Measurements from ENCODE around the gene PRSS53. TPM values are rescaled to one million over a fixed set of nuclear protein-coding genes. Genes with fewer than 3 reads are reported as not detected.
A peak's percentile ranks its signal among the peaks of the same experiment; 100 is the strongest.

PRSS53 gene
- total RNA-seq, 1 experiment from 2014 or later = 2.8 TPM

DNA sequence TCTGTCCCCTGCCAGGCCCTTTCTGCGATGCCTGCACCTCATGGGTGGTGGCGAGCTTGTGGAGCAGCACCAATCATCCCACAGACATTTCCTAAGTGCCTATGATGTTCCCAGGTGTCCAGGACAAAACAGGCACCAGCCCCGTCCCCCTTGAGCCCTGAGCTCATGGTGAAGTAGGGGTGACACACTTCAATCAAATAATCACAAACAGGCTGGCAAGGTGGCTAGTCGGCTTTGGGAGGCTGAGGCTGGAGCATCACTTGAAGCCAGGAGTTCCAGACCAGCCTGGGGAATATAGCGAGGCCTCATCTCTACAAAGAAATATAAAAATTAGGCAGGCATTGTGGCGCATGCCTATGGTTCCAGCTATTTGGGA, 47.5 kb upstream of the PRSS53 start:
- no peak overlapping the region for H4K8ac ChIP-seq (replicated peaks; ENCODE audit: insufficient read length, low read depth, low read length)
- H4K20me1 ChIP-seq (ENCODE audit: control insufficient read depth, insufficient read depth, insufficient read length) = no peaks in the 10 kb centered on the region
- H3K23ac ChIP-seq (ENCODE audit: insufficient read length, low read depth, low read length) = no peak overlapping the region
- H4K5ac ChIP-seq (ENCODE audit: insufficient read length, low read depth, low read length) = no peak overlapping the region
- H3K56ac ChIP-seq (ENCODE audit: insufficient read length, low read depth, low read length) = no peak overlapping the region
- H3K23me2 ChIP-seq (ENCODE audit: insufficient read length, low read depth, low read length, poor library complexity, severe bottlenecking) = peaks cover 5% of the 10 kb centered on the region
- TF ChIP-seq, protein P1, sequence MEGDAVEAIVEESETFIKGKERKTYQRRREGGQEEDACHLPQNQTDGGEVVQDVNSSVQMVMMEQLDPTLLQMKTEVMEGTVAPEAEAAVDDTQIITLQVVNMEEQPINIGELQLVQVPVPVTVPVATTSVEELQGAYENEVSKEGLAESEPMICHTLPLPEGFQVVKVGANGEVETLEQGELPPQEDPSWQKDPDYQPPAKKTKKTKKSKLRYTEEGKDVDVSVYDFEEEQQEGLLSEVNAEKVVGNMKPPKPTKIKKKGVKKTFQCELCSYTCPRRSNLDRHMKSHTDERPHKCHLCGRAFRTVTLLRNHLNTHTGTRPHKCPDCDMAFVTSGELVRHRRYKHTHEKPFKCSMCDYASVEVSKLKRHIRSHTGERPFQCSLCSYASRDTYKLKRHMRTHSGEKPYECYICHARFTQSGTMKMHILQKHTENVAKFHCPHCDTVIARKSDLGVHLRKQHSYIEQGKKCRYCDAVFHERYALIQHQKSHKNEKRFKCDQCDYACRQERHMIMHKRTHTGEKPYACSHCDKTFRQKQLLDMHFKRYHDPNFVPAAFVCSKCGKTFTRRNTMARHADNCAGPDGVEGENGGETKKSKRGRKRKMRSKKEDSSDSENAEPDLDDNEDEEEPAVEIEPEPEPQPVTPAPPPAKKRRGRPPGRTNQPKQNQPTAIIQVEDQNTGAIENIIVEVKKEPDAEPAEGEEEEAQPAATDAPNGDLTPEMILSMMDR (conservative IDR thresholded peaks at IDR 0.05) = no peak
- no peaks in the 10 kb centered on the region for H3K27me3 ChIP-seq (ENCODE audit: insufficient read depth, low read length)
- Mint-ChIP-seq H3K4me3 (peak overlapping the region; percentile 81 to 92), H3K9me3 (no peaks in the 10 kb centered on the region; a peak in 1 of 5 replicates), H3K4me1 (peaks cover 52 to 65% of the 10 kb centered on the region in 2 experiments), H3K27me3 (ENCODE audit: low read depth) (no peaks in the 10 kb centered on the region), H3K36me3 (ENCODE audit: insufficient read depth in 1 of 3, low read depth in 3 of 3) (peaks cover 21 to 26% (median 24%) of the 10 kb centered on the region in 3 experiments), H3K27ac (no peak overlapping the region)
- H3K9ac ChIP-seq (ENCODE audit: extremely low read depth, insufficient read length, low read length) = no peak overlapping the region
- no peak overlapping the region for H3K14ac ChIP-seq (ENCODE audit: insufficient read depth, low read length)
- no peak overlapping the region for H4K91ac ChIP-seq (ENCODE audit: insufficient read length, low read depth, low read length)
- H3K79me2 ChIP-seq (ENCODE audit: insufficient read depth, low read length) = peaks cover 4% of the 10 kb centered on the region; the same call in 1 of the 2 replicates
- H2AFZ ChIP-seq (ENCODE audit: low read length) = no peak overlapping the region
- peaks cover 5% of the 10 kb centered on the region for H3K79me1 ChIP-seq (ENCODE audit: insufficient read depth, low read depth, low read length, poor library complexity, severe bottlenecking)
- no peak overlapping the region for H2BK5ac ChIP-seq (ENCODE audit: insufficient read length, low read length)
- H2BK20ac ChIP-seq (ENCODE audit: low read depth, low read length, poor library complexity, severe bottlenecking) = no peak overlapping the region
- no peak overlapping the region for H2BK12ac ChIP-seq (ENCODE audit: insufficient read length, low read depth, low read length)
- no peak overlapping the region for H3K4me2 ChIP-seq (ENCODE audit: insufficient read depth, insufficient read length, low read length)
- H2AK5ac ChIP-seq (ENCODE audit: insufficient read length, low read length) = no peak overlapping the region
- WGBS (ENCODE audit: extremely low coverage, insufficient read length, low lambda C conversion rate) = no CpG with 5 or more reads among the region's 6 CpGs
- no peak overlapping the region for H3K27ac ChIP-seq (ENCODE audit: insufficient read length, low read depth, low read length)
- no peak for DNase-seq
- no peak overlapping the region for H3K4ac ChIP-seq (ENCODE audit: low read depth, low read length)
- no peak overlapping the region for H3K18ac ChIP-seq (ENCODE audit: insufficient read length, low read depth, low read length)
- H3K4me1 ChIP-seq (ENCODE audit: insufficient read depth, low read length) = peaks cover 14% of the 10 kb centered on the region; the same call in 1 of the 2 replicates
- H2BK120ac ChIP-seq (ENCODE audit: low read depth, low read length, poor library complexity, severe bottlenecking) = no peak overlapping the region
- H3T11ph ChIP-seq (ENCODE audit: low read length) = no peak overlapping the region
- H3K9me3 ChIP-seq (ENCODE audit: control insufficient read depth, low read depth, low read length) = no peaks in the 10 kb centered on the region
- no peak overlapping the region for H2BK15ac ChIP-seq (ENCODE audit: low read depth, low read length)

All from H9 (cell line).